ENCODE results near the gene PCBP3.

PCBP3 gene

GRCh38 chr21:45630066-45630694, 13.3 kb upstream of the PCBP3 start:
- H3K27me3 ChIP-seq (ENCODE audit: insufficient read depth, poor library complexity, severe bottlenecking) = no peaks in the 10 kb centered on the region
- H3K27ac ChIP-seq (replicated peaks) = no peak overlapping the region
- no peak for TF ChIP-seq GABPA (IDR thresholded peaks at IDR 0.05; ENCODE audit: low read depth)
- no peak for TF ChIP-seq POLR2AphosphoS5 (IDR thresholded peaks at IDR 0.05; ENCODE audit: low read depth)
- no peak for TF ChIP-seq CTCF (IDR thresholded peaks at IDR 0.05; ENCODE audit: insufficient read depth, low read length)
- TF ChIP-seq REST (IDR thresholded peaks at IDR 0.05; ENCODE audit: insufficient replicate concordance, low read depth) = no peak
- no peak for TF ChIP-seq SPI1 (IDR thresholded peaks at IDR 0.05; ENCODE audit: borderline replicate concordance, low read depth)
- H3K4me3 ChIP-seq (replicated peaks; ENCODE audit: insufficient read depth, low read length) = no peak overlapping the region
- DNase-seq (ENCODE audit: low read depth in 1 of 2, low spot score in 1 of 2) = no peak

GRCh38 chr21:45630876-45631275, 12.6 kb upstream of the PCBP3 start:
- Histone ChIP-seq H3K4me3 (replicated peaks; ENCODE audit: insufficient read depth, low read length) (no peak overlapping the region), H3K27ac (replicated peaks) (no peak overlapping the region), H3K27me3 (ENCODE audit: insufficient read depth, poor library complexity, severe bottlenecking) (no peaks in the 10 kb centered on the region)
- TF ChIP-seq CTCF (IDR thresholded peaks at IDR 0.05; ENCODE audit: insufficient read depth, low read length) = no peak
- no peak for TF ChIP-seq GABPA (IDR thresholded peaks at IDR 0.05; ENCODE audit: low read depth)
- TF ChIP-seq POLR2AphosphoS5 (IDR thresholded peaks at IDR 0.05; ENCODE audit: low read depth) = no peak
- no peak for TF ChIP-seq REST (IDR thresholded peaks at IDR 0.05; ENCODE audit: insufficient replicate concordance, low read depth)
- TF ChIP-seq SPI1 (IDR thresholded peaks at IDR 0.05; ENCODE audit: borderline replicate concordance, low read depth) = no peak
- DNase-seq (ENCODE audit: low read depth in 1 of 2, low spot score in 1 of 2) = no peak

- no peak for DNase-seq (ENCODE audit: low read depth in 1 of 2, low spot score in 1 of 2)
- no peak for TF ChIP-seq REST (IDR thresholded peaks at IDR 0.05; ENCODE audit: insufficient replicate concordance, low read depth)
- Histone ChIP-seq H3K27ac (replicated peaks) (no peak overlapping the region), H3K27me3 (ENCODE audit: insufficient read depth, poor library complexity, severe bottlenecking) (no peaks in the 10 kb centered on the region), H3K4me3 (replicated peaks; ENCODE audit: insufficient read depth, low read length) (no peak overlapping the region)
Observed at GRCh38 chr21:45631540-45631939, 12.0 kb upstream of the PCBP3 start.
